A549 treated with Mapracorat at 1 μM for 4 hours (cell line): ENCODE results near the gene CACNA2D1. TPM values are rescaled to one million over a fixed set of nuclear protein-coding genes. Genes with fewer than 3 reads are reported as not detected.

Experiments
- total RNA-seq: library from RNA; stranded (reverse); fragments of 200-300 nt; extraction: Qiagen RNA extraction; gene quantifications from 5 replicates; pipeline ENCODE4 v1.2.3, GENCODE V29; 2022

The CACNA2D1 gene
- 4.9 to 8.1 TPM (median 7.7 TPM) in 5 replicates for total RNA-seq

GRCh38 chr7:82443547-82444219 lies at the start of gene CACNA2D1:
CACNA2D1 (minus strand) TSS chr7:82443777.

